Colonic mucosa (tissue), 4 donors: ENCODE data around the gene S100A13. TPM values are rescaled to one million over a fixed set of nuclear protein-coding genes. Genes with fewer than 3 reads are reported as not detected.

ENCODE experiments used
- DNase-seq: peaks from one replicate; pipeline ENCODE4 v3.0.0-alpha.2; 2020
- H3K27ac ChIP-seq: fragments of 200-600 bp; one replicate; pipeline ENCODE4 v1.8.0; 2021
- H3K27me3 ChIP-seq: fragments of 200-600 bp; one replicate; pipeline ENCODE4 v1.8.0; 2021
- H3K36me3 ChIP-seq: fragments of 200-600 bp; one replicate; pipeline ENCODE4 v1.8.0; 2021
- H3K4me1 ChIP-seq: fragments of 200-600 bp; one replicate; pipeline ENCODE4 v1.8.0; 2021; ENCODE audit warnings: mild to moderate bottlenecking
- H3K4me3 ChIP-seq: fragments of 200-600 bp; one replicate; pipeline ENCODE4 v1.8.0; 2021
- H3K9ac ChIP-seq, 2 donors: one replicate each; pipeline ENCODE4 v1.7.0; 2013; ENCODE audit warnings: control low read depth in 2 of 2, low read depth in 2 of 2, low read length in 2 of 2
- H3K9me3 ChIP-seq: fragments of 200-600 bp; one replicate; pipeline ENCODE4 v1.8.0; 2021
- CTCF ChIP-seq: fragments of 200-600 bp; IDR thresholded peaks from one replicate; pipeline ENCODE4 v1.8.0; 2022; ENCODE audit warnings: antibody characterized with exemption, mild to moderate bottlenecking
- intact Hi-C: fragments of 100-400 bp; cut with DNase I; formaldehyde crosslinking; loops from one replicate; pipeline ENCODE4 v1.14.1; 2022
- total RNA-seq, 2 donors: library from RNA; stranded (reverse); fragmentation: NEBNext Ultra II Directional in 1 of 2; extraction: Animal tissue kit (Norgen Biotek cat#: 25700) in 1 of 2; gene quantifications; one replicate each; pipeline ENCODE4 v1.2.1, GENCODE V29; 2021
- donor health status: healthy.
- donor health status: DM: no; HTN: no; CAD: no.
- donor health status: DM: no; HTN: no; CAD: no.

The S100A13 gene
- total RNA-seq, 2 donors from 2014 or later: 45.2 to 67.2 TPM

- Histone ChIP-seq H3K4me3 (peak overlapping the region; percentile 67), H3K4me1 (peaks cover 5% of the 10 kb centered on the region), H3K9ac (peak overlapping the region in 1 of 2 donors; percentile 87), H3K9me3 (no peaks in the 10 kb centered on the region), H3K27me3 (no peaks in the 10 kb centered on the region), H3K36me3 (peaks cover 14% of the 10 kb centered on the region), H3K27ac (no peak overlapping the region)
- no peak for TF ChIP-seq CTCF
- intact Hi-C loops: loop anchor here (10.0 kb wide), 1 partner anchor 85 kb away; no protein-coding TSS in a partner anchor
- no peak for DNase-seq
These were observed 32.4 kb upstream of the S100A13 start for GRCh38 chr1:153659656-153660055.

GRCh38 chr1:153659175-153659534 is 31.9 kb upstream of the S100A13 start:
- Histone ChIP-seq H3K4me1 (peaks cover 5% of the 10 kb centered on the region), H3K4me3 (peak overlapping the region; percentile 67), H3K27me3 (no peaks in the 10 kb centered on the region), H3K9ac (peak overlapping the region; percentile 77 to 87), H3K36me3 (peaks cover 10% of the 10 kb centered on the region), H3K27ac (peak overlapping the region; percentile 84), H3K9me3 (no peaks in the 10 kb centered on the region)
- intact Hi-C loops: no loop called here
- no peak for TF ChIP-seq CTCF
- DNase-seq: no peak

DNA sequence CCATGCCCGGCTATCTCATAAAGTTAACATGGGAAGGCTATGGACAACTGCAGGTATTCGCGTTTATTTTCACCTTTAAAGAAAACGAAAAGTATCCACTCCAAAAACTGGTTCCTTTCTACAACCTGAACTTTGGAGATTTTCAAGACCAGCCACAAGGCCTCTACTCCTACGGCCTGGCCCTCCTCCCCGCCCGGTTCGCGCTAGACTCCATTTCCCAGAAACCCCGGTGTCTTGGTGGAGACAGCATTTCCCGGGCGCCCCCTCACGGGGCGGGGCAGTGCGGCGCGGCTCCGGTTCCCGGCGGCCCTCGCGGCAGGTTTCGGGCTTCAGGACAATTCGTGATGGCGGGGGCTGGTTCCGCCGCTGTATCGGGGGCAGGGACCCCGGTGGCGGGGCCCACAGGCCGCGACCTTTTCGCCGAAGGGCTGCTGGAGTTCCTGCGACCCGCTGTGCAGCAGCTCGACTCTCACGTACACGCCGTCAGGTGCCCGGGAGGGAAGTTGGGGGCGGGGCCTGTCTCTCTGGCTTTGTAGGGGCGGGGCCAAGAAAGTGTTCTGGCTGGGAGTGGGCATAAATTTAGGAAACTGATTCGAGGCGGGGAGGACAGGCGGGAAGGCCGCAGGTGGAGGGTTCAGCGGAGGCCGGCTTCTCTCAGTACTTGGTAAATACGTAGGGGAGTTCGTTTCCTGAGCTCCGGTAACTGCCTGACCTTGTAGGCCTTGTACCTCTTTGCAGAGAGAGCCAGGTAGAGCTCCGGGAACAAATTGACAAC is 31.3 kb upstream of the S100A13 start, which contains the start of gene SNAPIN:
SNAPIN (plus strand) TSS at position 304 of the 775 bp plus-strand sequence; CDS start at position 345, 41 bp downstream.
- no peak for TF ChIP-seq CTCF
- intact Hi-C loops: no loop called here
- H3K9ac ChIP-seq: peak within 1 kb of the TSS; percentile 77 to 87
- peak within 1 kb of the TSS; percentile 84 for H3K27ac ChIP-seq
- peak; percentile 93 for DNase-seq
- H3K9me3 ChIP-seq: no peaks in the 10 kb centered on the region
- peaks cover 9% of the 10 kb centered on the region for H3K36me3 ChIP-seq
- peaks cover 5% of the 10 kb centered on the region for H3K4me1 ChIP-seq
- no peaks in the 10 kb centered on the region for H3K27me3 ChIP-seq
- H3K4me3 ChIP-seq: peak within 1 kb of the TSS; percentile 67

- intact Hi-C loops: no loop called here
- H3K9ac ChIP-seq: no peak overlapping the region
- no peak overlapping the region for H3K27ac ChIP-seq
- H3K4me1 ChIP-seq: peaks cover 11% of the 10 kb centered on the region
- DNase-seq: no peak
- no peaks in the 10 kb centered on the region for H3K9me3 ChIP-seq
- H3K4me3 ChIP-seq: no peak overlapping the region
- no peak for TF ChIP-seq CTCF
- H3K27me3 ChIP-seq: no peaks in the 10 kb centered on the region
- no peaks in the 10 kb centered on the region for H3K36me3 ChIP-seq
These were observed 28.0 kb upstream of the S100A13 start for GRCh38 chr1:153655333-153655732.

- TF ChIP-seq CTCF: no peak
- intact Hi-C loops: no loop called here
- no peaks in the 10 kb centered on the region for H3K9me3 ChIP-seq
- H3K4me3 ChIP-seq: no peak overlapping the region
- H3K36me3 ChIP-seq: no peaks in the 10 kb centered on the region
- H3K9ac ChIP-seq: no peak overlapping the region
- no peak for DNase-seq
- H3K27ac ChIP-seq: peak overlapping the region; percentile 43
- H3K4me1 ChIP-seq: peaks cover 6% of the 10 kb centered on the region
- H3K27me3 ChIP-seq: no peaks in the 10 kb centered on the region
These were observed 25.6 kb upstream of the S100A13 start for GRCh38 chr1:153652805-153653500.
